VCaP (cell line): ENCODE data around the gene ZNF862.
A peak's percentile ranks its signal among the peaks of the same experiment; 100 is the strongest.

Experiments used
- H3K27ac ChIP-seq: fragments of 450-650 bp; 2 replicates; pipeline ENCODE4 v1.5.1; 2017
- CTCF ChIP-seq: fragments of 450-650 bp; conservative IDR thresholded peaks from 2 replicates; pipeline ENCODE4 v1.5.1; 2017; ENCODE audit warnings: mild to moderate bottlenecking, moderate library complexity

Gene ZNF862

GRCh38 chr7:149794661-149795060, 43.5 kb upstream of the ZNF862 start:
- H3K27ac ChIP-seq: no peak overlapping the region
- TF ChIP-seq CTCF: no peak

GRCh38 chr7:149795126-149795525, 43.0 kb upstream of the ZNF862 start:
- H3K27ac ChIP-seq: no peak overlapping the region
- no peak for TF ChIP-seq CTCF

- no peak for TF ChIP-seq CTCF
- no peak overlapping the region for H3K27ac ChIP-seq
Measured at GRCh38 chr7:149796287-149796860, 41.8 kb upstream of the ZNF862 start.

- no peak overlapping the region for H3K27ac ChIP-seq
- TF ChIP-seq CTCF: no peak
Measured at GRCh38 chr7:149797771-149798170, 40.4 kb upstream of the ZNF862 start.

GRCh38 chr7:149799397-149800168, 38.6 kb upstream of the ZNF862 start:
- peak; percentile 63 for TF ChIP-seq CTCF
- no peak overlapping the region for H3K27ac ChIP-seq

GRCh38 chr7:149800169-149800555, 38.0 kb upstream of the ZNF862 start:
- TF ChIP-seq CTCF: peak; percentile 10; the same call in 1 of the 2 replicates
- H3K27ac ChIP-seq: no peak overlapping the region

GRCh38 chr7:149801002-149801566, 37.1 kb upstream of the ZNF862 start:
- no peak overlapping the region for H3K27ac ChIP-seq
- no peak for TF ChIP-seq CTCF
